ENCODE data around the gene TTLL6. TPM values are rescaled to one million over a fixed set of nuclear protein-coding genes. Genes with fewer than 3 reads are reported as not detected.
"Not testable (repeated sequence)": the region's sequence is repeated elsewhere in the genome, so short reads cannot be mapped to it uniquely, and the experiment has no call there.

Gene TTLL6
- not detected in 2 replicates for total RNA-seq

DNA sequence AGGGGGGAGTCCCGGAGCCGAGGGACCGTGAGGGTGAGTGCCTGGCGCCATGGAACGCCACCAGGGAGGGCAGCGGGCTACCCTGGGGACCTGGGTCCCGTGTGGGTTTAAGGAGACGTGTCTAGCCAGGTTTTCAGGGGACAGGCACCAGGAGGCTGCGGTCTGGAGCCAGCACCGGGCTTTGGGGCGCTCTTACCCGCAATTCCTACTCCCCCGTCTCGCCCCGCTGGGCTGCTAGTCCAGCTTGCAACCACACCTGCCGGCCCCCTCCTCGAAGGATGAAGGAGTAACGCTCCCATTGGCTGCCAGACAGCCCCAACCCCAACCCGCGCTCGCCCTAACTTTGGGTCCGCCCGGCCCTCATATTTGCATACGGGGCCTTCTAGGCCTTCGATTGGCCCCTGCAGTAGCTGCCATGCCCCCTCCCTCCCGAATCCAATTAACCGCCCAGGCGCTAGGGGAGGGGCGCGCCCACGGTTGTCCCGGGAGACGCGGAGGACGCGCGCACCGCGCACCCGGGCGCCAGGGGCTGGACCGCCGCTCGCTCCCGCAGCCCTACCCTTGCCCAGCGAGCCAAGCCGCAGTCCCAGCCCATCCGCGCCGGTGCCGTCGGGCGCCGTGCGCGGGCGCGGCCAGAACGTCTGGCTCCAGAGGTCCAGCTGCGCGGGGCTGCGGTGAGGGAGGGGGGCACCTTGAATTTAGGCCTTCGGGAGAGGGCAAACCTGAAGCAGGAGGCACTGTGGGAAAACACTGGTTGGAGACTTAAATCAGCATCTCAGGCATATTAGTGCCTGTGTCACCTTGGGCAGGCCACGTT is at the start of gene TTLL6:
Gene TTLL6, minus strand, starts transcription at position 456 of the 817 bp plus-strand sequence. Its CDS starts 157 bp downstream, at position 299.
- DNase-seq (ENCODE audit: low read depth in 2 of 2) = peak; percentile 82 to 84

DNA sequence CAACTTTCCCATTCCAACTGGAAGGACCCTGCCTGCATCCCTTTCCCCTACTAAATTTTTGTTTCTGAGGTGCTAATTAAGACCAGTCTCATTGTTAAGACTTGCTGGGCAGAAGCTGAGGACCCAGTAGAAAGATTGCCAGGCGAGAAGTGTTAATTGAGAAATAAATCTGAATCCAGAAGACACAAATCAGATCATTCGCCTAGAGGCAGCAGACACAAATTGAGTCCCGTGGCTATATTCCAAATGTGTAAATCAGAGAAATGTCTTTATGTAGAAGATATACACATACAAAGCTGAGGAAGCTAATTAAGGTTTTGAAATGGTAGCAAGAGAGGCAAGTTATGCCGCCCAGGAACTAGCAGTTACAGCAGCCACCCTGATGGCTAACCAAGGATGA is 43.4 kb upstream of the TTLL6 start:
- no peak for DNase-seq (ENCODE audit: low read depth in 2 of 2)

DNA sequence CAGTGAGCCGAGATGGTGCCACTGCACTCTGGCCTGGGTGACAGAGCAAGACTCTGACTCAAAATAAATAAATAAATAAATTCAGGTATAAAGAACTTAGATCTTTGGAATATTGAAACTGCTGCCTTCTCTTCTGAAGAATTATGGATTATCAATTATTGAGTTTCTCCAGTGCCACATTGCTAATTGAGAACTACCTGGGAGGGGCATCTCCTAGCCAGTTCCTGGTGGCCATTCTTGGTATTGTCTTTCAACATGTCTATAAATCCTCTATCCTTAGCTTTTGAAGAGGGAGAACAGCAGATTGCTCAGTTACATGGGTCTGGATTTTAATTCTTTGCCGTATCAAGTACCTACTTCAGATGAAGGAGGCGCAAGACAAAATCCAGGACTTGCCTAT is 43.0 kb upstream of the TTLL6 start:
- DNase-seq (ENCODE audit: low read depth in 2 of 2) = no peak

DNA sequence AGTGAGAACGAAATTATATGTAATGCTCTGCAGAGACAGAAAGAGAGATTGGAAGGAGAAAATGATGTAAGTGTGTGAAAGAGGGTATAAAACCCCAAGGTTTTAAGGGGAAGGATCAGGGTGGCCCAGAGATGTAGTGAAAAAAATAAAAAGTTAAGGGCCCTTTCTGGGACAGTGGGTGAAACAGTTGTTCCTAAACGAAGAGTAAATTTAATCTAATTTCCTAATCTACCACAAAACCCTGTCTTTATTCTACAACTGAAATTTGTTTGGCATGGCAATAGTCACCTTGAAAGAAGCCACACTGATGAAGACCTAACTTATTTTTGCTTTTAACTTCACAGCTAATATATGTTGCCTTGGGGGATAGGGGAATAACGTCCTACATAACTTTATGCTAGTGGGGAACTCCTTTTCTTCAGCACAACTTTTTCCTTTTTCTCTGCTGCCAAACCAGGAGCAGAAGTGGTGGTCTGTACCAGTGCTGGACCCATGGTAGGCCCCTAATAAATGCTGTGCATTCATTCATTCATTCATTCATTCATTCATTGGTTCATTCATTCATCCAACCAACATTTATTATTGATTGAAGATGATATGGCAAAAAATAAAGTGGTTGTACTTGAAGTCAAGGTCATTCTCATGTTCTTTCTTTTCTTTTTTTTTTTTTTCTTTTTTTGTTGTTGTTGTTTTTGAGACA is 39.2 kb upstream of the TTLL6 start:
- DNase-seq (ENCODE audit: low read depth in 2 of 2) = no peak

DNA sequence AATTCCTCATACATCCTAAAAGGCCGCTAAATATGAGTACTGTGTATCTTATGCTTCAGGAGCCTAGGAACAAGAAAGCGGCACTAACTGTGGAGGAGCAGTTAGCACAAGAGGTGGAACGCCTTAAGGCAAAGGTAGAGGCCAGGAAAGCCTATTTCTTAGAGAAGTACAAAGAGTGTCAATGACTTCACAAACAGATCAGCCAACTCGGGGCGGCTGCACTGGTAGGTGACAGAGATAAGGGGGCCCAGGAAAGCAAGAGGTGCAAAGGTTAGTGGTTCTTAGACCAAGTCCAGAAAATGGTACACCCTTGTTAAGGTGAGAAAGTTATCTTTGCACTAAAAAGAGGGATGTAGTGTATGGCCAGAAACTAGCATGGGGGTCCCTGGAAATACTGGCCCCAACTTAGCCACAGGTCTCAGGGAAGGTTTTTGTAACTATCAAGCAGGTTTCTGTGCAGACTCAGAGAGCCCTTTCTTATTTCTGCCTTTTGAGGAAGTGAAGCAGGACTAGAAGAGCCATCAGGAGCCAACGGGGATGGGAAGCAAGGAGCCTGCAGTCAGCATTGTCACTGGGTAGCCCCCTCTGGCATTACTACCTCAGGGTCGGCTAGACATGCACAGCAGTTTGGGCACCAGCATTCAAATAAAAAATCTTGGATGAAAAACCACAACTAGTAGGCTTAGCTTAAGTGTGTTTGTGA is 37.9 kb upstream of the TTLL6 start:
- DNase-seq (ENCODE audit: low read depth in 2 of 2) = no peak

DNA sequence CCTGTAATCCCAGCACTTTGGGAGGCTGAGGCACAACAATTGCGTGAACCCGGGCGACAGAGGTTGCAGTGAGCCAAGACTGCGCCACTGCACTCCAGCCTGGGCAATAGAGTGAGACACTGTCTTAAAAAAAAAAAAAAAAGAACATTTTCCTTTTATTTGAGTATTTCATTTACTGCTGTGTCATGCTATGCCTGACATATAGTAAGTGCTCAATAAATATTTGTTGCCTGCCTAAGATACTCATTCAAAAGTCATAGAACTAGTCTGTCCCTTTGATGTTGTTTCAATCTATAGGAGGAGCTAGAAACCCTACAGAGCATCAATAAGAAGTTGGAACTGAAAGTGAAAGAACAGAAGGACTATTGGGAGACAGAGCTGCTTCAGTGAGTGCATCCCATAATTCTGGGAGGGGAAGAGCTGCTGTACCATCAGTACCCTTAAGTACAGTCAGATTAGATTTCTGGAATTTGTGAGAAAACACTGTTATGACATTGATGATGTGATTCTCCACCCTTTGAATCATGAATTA is 33.8 kb upstream of the TTLL6 start:
- no peak for DNase-seq (ENCODE audit: low read depth in 2 of 2)

DNA sequence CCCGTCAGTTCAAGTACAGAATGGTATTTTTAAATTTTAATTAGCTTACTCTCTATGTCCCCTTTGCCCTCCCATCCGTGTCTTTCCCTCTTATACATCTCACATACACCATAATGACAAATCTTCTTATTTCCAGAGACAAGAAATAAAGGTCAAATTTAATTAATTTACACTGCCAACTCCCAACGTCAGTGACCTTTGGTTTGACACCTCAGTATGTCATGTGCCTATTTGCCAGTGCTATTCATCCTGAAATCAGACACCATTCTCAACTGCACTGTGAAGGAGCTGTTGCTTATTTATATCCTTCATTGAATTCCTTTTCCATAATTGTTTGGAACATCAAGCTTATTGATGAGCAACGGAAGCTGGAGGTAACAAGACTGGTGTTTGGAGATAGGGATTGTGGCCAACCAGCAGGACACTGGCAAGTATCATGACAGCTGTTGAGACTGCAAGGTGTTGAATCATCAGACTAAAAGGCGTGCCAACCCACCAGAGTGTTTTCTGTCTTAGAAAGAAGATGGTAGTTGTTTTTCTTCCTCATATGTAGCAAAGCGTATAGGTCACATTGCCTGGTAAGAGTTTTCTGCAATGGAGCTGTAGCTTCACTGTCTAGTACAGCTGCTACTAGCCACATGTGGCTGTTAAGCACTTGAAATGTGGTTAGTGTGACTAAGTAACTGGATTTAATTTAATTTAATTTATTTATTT is 26.3 kb upstream of the TTLL6 start:
- DNase-seq (ENCODE audit: low read depth in 2 of 2) = peak in 1 of 2 donors; percentile 62

DNA sequence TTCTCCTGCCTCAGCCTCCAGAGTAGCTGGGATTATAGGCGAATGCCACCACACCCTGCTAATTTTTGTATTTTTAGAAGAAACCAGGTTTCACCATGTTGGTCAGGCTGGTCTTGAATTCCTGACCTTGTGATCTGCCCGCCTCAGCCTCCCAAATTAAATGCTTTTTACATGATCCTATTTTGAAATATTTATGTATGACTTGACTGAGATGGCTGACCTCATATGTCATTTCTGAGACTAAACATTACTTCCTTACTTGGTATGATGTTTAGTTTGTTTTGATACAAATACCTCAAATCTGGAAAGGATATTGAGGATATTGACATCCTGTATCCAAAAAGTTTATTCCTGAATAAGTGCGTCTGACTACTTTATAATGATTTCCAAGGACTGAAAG is 25.7 kb upstream of the TTLL6 start:
- DNase-seq (ENCODE audit: low read depth in 2 of 2) = peak in 1 of 2 donors; percentile 43

DNA sequence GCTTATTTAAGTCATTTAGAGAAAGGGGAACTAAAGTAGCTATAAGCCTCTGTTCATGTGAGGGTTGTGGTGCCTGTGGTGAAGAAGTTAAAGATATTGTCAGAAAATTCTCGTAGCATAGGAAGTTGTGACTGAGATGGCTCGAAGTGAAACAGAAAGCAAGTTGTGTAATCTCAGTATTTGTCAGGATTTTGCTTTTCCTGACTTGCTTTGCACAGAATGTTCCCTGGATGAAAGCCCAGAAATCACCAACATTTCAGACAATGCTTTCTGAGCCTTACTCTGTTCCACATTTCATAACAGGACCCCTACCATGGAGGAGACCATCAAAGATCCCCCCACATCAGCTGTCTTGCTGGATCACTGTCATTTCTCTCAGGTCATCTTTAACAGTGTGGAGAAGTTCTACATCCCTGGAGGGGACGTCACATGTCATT is 24.4 kb upstream of the TTLL6 start:
- peak; percentile 69 to 81 for DNase-seq (ENCODE audit: low read depth in 2 of 2)

DNA sequence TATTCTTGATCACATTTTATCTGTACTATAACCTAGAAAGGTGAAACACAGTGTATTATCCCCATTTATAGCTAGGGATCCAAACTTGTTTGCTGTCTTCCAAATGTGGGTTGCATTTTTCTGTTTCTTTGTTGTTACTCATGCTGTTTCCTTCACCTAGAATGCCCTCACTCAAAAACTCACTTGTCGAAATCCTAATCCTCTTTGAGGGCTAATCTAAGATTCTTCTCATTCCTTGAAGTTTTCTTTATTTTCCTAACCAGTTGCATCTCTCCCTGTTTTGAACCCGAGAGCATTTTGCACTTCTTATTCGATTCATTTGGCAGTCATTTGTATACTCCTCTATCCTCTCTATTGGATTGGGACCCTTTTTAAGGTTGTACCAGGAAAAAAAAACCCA is 23.4 kb upstream of the TTLL6 start:
- no peak for DNase-seq (ENCODE audit: low read depth in 2 of 2)

DNA sequence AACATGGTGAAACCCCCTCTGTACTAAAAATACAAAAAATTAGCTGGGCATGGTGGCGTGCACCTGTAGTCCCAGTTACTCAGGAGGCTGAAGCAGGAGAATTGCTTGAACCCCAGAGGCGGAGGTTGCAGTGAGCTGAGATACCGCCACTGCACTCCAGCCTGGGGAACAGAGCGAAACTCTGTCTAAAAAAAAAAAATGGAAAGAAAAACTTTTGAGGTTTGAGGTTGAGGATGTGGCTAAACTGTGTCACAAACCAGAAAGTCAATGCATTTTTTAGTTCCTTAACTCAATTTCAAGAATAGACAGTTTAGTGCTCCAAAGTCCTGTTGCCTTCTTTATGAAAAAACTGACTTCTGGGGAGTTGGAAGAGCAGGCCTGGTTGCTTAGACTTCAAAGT is 20.4 kb upstream of the TTLL6 start:
- not testable (repeated sequence) for DNase-seq (ENCODE audit: low read depth in 2 of 2)

DNA sequence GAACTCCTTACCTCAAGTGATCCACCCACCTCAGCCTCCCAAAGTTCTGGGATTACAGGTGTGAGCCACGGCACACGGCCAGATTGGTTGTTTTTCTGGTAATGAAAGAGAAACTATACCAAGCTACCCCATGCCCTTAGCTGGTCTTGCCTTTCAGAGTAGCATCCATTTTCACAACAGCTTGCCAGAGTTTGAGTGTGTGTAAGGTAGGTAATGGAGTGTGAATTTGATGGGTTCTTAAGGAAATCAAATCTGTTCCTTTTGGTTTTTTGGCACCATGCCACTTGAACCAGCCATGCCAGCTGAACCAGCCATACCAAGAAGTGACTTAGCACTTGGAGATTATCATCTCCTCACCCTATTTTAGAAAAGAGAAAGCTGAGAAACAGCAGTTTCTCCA is 18.9 kb upstream of the TTLL6 start:
- no peak for DNase-seq (ENCODE audit: low read depth in 2 of 2)

DNA sequence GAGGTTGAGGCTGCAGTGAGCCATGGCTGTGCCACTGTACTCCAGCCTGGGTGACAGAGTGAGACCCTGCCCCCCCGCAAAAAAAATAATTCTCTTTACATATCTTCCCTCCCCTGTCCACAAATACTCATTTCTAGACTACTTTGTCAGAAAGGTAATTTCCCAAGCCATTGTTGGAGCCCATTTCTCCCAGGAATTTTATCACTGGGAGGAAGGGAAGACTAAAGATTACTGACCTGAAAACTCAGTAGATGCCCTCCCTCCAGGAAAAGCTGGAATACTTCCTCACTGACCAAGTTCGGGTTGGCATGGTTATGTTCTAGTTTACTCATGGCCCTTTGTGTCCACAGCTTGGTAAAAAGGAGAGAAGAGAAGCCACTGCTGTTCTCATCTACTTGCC is 17.9 kb upstream of the TTLL6 start:
- no peak for DNase-seq (ENCODE audit: low read depth in 2 of 2)

DNA sequence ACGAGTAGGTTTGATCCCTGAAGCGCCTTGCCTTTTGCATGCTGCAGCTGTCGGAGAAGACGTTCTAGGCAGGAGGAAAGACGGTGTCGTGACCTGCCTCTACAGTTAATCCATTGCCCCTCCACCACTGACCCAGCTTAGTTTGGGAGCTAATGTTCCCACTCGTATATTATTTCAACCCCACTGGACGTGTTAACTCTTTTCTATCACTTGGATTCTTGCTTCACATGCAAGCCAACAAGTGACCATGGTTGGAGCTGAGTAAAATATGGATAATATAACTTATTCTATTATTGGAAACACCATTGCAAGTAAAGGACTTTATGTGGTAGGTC is 14.5 kb upstream of the TTLL6 start:
- DNase-seq (ENCODE audit: low read depth in 2 of 2) = no peak

DNA sequence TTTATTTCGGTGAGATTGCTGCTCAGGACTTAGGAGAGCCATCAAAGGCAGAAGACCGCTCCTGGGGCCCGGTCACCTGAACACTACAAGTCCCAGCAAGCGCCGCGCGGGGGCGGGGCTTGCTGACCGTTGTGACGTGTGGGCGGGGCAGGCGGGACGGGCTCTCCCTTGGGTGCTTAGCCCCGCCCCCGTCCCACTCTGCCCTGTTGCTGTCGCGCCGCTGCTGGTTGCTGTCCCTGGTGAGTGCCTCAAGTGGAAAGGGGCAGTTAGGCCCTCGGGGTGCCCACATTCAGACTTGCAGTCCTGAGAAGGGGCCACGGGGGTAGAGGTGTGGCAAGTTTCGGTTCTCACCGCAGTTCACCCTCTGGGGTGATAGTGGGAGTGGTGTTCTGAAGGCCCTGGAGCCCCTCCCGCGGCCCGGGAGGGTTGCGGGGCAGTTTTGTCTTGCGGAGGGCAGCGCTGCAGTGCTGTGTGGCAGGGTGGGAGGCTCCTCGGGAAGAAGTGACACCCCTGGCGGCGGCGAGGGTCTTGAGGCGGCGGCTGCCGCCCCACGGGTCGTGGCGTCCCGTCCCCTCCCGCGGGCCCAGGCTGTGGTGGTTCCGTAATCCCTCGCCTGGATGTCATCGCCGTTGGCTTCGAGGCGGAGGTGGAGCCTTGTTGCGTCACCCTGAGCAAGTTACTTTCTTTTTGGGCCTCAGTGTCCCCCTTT is 14.0 kb upstream of the TTLL6 start, which contains the start of gene CALCOCO2:
Gene CALCOCO2, plus strand, starts transcription at position 196 of the 709 bp plus-strand sequence. CDS start 10,673 bp downstream, outside the sequence.
- peak; percentile 94 to 95 for DNase-seq (ENCODE audit: low read depth in 2 of 2)

DNA sequence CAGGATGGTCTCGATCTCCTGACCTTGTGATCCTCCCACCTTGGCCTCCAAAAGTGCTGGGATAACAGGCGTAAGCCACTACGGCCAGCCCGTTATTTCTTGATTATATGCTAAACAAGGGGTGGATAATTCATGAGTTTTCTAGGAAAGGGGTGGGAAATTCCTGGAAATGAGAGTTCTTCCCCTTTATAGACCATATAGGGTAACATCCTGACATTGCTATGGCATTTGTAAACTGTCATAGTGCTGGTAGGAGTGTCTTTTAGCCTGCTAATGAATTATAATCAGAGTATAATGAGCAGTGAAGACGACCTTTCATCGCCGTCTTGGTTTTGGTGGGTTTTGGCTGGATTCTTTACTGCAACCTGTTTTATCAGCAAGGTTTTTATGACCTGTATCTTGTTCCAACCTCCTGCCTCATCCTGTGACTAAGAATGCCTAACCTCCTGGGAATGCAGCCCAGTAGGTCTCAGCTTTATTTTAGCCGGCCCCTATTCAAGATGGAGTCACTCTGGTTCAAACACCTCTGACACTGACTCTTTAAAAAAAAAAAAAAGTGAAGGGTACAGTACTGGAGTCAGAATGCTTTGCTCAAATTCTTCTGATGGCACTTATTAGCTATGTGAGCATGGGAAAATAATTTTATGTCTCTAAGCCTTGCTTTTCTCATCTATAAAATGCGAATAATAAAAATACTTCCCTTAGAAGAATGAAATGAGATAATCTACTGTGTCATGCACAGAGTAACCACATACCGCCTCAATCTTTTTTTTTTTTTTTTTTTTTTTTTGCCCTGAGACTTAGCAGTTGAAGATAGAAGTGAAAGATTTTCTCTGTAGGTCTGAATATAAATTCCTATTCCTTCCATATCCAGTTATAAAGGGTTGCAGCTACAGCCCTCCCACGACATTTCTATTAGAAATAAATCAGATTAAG is 8.7 kb upstream of the TTLL6 start:
- DNase-seq (ENCODE audit: low read depth in 2 of 2) = no peak

DNA sequence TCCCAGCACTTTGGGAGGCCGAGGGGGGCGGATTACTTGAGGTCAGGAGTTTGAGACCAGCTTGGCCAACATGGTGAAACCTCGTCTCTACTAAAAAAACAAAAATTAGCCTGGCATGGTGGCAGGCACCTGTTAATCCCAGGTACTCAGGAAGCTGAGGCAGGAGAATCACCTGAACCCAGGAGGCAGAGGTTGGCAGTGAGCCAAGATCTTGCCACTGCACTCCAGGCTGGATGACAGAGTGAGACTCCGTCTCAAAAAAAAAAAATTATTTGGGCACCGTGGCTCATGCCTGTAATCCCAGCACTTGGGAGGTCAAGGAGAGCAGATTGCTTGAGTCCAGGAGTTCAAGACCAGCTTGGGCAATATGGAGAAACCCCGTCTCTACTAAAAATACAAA is 3.9 kb upstream of the TTLL6 start:
- DNase-seq (ENCODE audit: low read depth in 2 of 2) = not testable (repeated sequence)

DNA sequence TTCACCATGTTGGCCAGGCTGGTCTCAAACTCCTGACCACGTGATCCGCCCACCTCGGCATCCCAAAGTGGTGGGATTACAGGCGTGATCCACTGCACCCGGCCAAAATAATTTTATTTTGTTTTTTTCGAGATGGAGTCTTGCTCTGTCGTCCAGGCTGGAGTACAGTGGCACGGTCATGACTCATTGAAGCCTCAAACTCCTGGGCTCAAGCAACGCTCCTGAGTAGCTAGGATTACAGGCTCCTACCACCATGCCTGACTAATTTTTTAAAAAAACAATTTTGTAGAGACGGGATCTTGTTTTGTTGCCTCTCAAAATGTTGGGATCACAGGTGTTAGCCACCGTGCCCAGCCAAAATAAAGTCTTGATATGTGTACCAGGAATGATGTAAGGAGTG is 2.4 kb upstream of the TTLL6 start:
- DNase-seq (ENCODE audit: low read depth in 2 of 2) = no peak

DNA sequence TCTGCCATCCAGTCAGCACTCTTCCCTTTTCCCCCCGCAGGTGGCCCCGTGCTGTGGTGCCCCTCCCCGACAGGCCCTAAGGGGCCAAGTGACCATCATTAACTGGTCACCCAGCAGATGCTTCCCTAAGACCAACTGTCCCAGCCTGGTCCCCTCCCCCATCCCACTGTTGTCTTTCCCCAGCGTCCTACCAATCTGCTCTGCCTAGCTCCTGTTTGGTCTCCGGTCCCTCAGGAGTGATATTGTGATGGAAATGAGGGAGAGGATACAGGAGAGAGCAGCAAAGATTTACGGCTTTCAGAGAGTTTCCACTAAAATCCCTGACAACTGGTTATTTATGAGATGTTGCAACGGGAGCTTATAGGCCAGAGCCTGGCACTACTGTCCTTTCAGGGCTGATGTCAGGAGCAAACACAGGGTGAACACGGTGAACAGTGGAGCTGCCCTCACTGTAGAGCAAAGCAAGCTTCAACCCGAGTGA is 1.4 kb upstream of the TTLL6 start:
- no peak for DNase-seq (ENCODE audit: low read depth in 2 of 2)

DNA sequence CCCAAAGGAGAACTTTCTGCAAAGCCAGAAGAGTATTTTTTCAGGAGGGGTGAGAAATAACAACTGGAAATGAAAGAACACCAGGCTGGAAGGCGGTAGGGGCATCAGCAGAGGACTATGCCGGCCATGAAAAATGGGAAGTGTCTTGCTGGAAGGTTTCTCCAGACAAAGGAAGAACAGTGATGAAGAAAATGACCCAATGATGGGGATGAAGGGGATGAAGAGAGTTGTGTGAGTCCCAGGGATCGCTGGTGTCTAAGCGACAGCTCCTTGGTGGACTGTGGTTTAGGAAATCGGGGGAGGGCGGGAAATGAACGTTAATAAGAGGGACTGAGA is 623 bp downstream of the TTLL6 start:
- no peak for DNase-seq (ENCODE audit: low read depth in 2 of 2)
